SK-N-MC (cell line): ENCODE measurements around the gene TKTL1.
"Not testable (repeated sequence)": the region's sequence is repeated elsewhere in the genome, so short reads cannot be mapped to it uniquely, and the experiment has no call there.

Experiments used
- EZH2 ChIP-seq: fragments of 200-600 bp; sonication (generic); IDR thresholded peaks from one replicate; pipeline ENCODE4 v1.6.1; 2017; ENCODE audit warnings: antibody characterized with exemption
- FOXP2 ChIP-seq: optimal IDR thresholded peaks from 2 replicates; pipeline ENCODE3; 2011; ENCODE audit warnings: mild to moderate bottlenecking, moderate library complexity; ENCODE audit not compliant: insufficient read depth; ENCODE audit errors: extremely low read length, control extremely low read depth
- POLR2AphosphoS5 ChIP-seq: IDR thresholded peaks from 2 replicates; pipeline ENCODE4 v1.6.1; 2012; ENCODE audit warnings: mild to moderate bottlenecking, low read depth, low read length, borderline replicate concordance

DNA sequence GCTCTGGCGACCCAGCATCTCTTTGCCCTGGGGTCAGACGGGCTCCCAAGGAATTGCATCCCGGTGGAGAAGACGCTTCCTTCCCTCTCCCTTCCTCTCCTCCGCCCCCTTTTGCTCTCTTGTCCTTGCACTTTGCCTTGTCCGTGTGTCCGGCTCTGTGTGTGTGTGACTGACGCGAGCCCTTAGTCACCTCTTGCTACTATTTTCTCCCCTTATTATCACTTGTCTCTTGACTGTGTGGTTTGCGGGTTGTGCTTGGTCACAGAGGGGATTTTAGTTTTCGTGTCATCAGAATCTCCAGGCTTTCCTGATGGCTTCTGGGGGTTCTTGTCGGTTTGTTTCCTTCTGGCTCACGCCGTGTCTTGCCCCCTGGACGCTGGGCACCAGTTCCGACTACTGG lies 47.5 kb downstream of the TKTL1 start:
- not testable (repeated sequence) for TF ChIP-seq POLR2AphosphoS5, FOXP2, EZH2
